Thyroid gland (tissue), 4 donors: ENCODE measurements around the gene FXN. TPM values are rescaled to one million over a fixed set of nuclear protein-coding genes. Genes with fewer than 3 reads are reported as not detected.
"Not testable (repeated sequence)": the region's sequence is repeated elsewhere in the genome, so short reads cannot be mapped to it uniquely, and the experiment has no call there.

ENCODE experiments used
- DNase-seq, 2 donors: peaks; one replicate each; pipeline ENCODE4 v3.0.0-alpha.2; 2019
- H3K27ac ChIP-seq, 3 donors: fragments of 200-600 bp; sonication (generic); 1 replicate in 2 of 3; 2 replicates in 1 of 3; pipeline ENCODE4 v1.5.1; 2016 to 2019; ENCODE audit warnings: mild to moderate bottlenecking in 1 of 3, moderate library complexity in 1 of 3
- H3K27me3 ChIP-seq: fragments of 200-600 bp; sonication (generic); one replicate; pipeline ENCODE4 v1.5.1; 2019
- H3K36me3 ChIP-seq, 2 donors: fragments of 200-600 bp; sonication (generic); one replicate each; pipeline ENCODE4 v1.5.1; 2016 to 2019
- H3K4me1 ChIP-seq, 2 donors: fragments of 200-600 bp; sonication (generic); one replicate each; pipeline ENCODE4 v1.5.1; 2017 to 2019
- H3K4me3 ChIP-seq, 3 donors: fragments of 200-600 bp; sonication (generic); replicated peaks in 1 of 3; 1 replicate in 2 of 3; 2 replicates in 1 of 3; pipeline ENCODE4 v1.5.1; 2016; ENCODE audit warnings: mild to moderate bottlenecking in 1 of 3
- H3K9me3 ChIP-seq: fragments of 200-600 bp; sonication (generic); one replicate; pipeline ENCODE4 v1.5.1; 2017
- POLR2A ChIP-seq, 2 donors: fragments of 450-650 bp; IDR thresholded peaks; one replicate each; pipeline ENCODE4 v1.6.1; 2017; ENCODE audit warnings: antibody characterized with exemption in 2 of 2, mild to moderate bottlenecking in 2 of 2, moderate library complexity in 1 of 2
- WGBS, 2 donors: methylation state at CpG; one replicate each; pipeline ENCODE4 v1.1.5; 2017; 5-methylcytosine and 5-hydroxymethylcytosine counted together
- intact Hi-C: fragments of 100-400 bp; cut with DNase I; formaldehyde crosslinking; loops from one replicate; pipeline ENCODE4 v1.15.1; 2023
- total RNA-seq, 4 donors: library from RNA; depleted of rRNA; stranded (reverse); fragments of >200 nt; gene quantifications; one replicate each; pipeline ENCODE4 v1.2.3, GENCODE V29; 2016
- TF ChIP-seq, protein P1 (sequence below), 6 experiments: fragments of 200-600 bp in 3 of 6; fragments of 450-650 bp in 3 of 6; sonication (generic) in 3 of 6; IDR thresholded peaks; one replicate each; pipeline ENCODE4 v1.5.1; 2016 to 2019; ENCODE audit warnings: antibody characterized with exemption in 6 of 6, mild to moderate bottlenecking in 2 of 6, inconsistent platforms in 1 of 6, moderate library complexity in 1 of 6

Gene FXN
- total RNA-seq, 4 donors from 2014 or later = 10.6 to 11.4 (median 11.1) TPM

- no peak overlapping the region for H3K4me3 ChIP-seq
- H3K9me3 ChIP-seq = no peaks in the 10 kb centered on the region
- peak in 1 of 2 donors; percentile 36 for TF ChIP-seq POLR2A (IDR thresholded peaks at IDR 0.05)
- TF ChIP-seq, protein P1, sequence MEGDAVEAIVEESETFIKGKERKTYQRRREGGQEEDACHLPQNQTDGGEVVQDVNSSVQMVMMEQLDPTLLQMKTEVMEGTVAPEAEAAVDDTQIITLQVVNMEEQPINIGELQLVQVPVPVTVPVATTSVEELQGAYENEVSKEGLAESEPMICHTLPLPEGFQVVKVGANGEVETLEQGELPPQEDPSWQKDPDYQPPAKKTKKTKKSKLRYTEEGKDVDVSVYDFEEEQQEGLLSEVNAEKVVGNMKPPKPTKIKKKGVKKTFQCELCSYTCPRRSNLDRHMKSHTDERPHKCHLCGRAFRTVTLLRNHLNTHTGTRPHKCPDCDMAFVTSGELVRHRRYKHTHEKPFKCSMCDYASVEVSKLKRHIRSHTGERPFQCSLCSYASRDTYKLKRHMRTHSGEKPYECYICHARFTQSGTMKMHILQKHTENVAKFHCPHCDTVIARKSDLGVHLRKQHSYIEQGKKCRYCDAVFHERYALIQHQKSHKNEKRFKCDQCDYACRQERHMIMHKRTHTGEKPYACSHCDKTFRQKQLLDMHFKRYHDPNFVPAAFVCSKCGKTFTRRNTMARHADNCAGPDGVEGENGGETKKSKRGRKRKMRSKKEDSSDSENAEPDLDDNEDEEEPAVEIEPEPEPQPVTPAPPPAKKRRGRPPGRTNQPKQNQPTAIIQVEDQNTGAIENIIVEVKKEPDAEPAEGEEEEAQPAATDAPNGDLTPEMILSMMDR (IDR thresholded peaks at IDR 0.05) = no peak
- H3K27me3 ChIP-seq = no peaks in the 10 kb centered on the region
- WGBS, 2 donors = 15 to 32% methylated on average over 2 of the region's 2 CpGs
- peak; percentile 80 for DNase-seq
- peaks cover 7 to 12% of the 10 kb centered on the region in 2 donors for H3K4me1 ChIP-seq
- H3K27ac ChIP-seq = peak overlapping the region; percentile 53 to 74 (median 68)
- H3K36me3 ChIP-seq = no peaks in the 10 kb centered on the region
- intact Hi-C loops = no loop called here
Observed at GRCh38 chr9:69104830-69105527, 69.4 kb downstream of the FXN start.

- no peak overlapping the region for H3K4me3 ChIP-seq
- no peak for DNase-seq
- H3K36me3 ChIP-seq = no peaks in the 10 kb centered on the region
- TF ChIP-seq POLR2A (IDR thresholded peaks at IDR 0.05) = no peak
- TF ChIP-seq, protein P1 (IDR thresholded peaks at IDR 0.05) = no peak
- no peak overlapping the region for H3K27ac ChIP-seq
- H3K9me3 ChIP-seq = no peaks in the 10 kb centered on the region
- intact Hi-C loops = no loop called here
- H3K27me3 ChIP-seq = no peaks in the 10 kb centered on the region
- WGBS, 2 donors = 81 to 82% methylated on average over 3 of the region's 3 CpGs
- H3K4me1 ChIP-seq = peaks cover 7 to 12% of the 10 kb centered on the region in 2 donors
Observed at GRCh38 chr9:69107771-69108170, 72.2 kb downstream of the FXN start.

DNA sequence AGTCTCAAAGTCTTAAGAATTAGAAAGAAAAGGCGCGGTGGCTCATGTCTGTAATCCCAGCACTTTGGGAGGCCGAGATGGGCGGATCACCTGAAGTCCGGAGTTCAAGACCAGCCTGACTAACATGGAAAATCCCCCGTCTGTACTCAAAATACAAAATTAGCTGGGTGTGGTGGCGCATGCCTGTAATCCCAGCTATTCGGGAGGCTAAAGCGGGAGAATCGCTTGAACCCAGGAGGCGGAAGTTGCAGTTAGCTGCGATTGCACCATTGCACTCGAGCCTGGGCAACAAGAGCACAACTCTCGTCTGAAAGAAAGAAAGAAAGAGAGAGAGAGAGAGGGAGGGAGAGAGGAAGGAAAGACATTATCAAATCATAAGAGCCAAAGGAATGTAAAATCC lies 73.2 kb downstream of the FXN start:
- H3K27me3 ChIP-seq, H3K9me3 ChIP-seq, H3K27ac ChIP-seq, DNase-seq, H3K36me3 ChIP-seq, intact Hi-C loops, H3K4me3 ChIP-seq: not testable (repeated sequence)
- peaks cover 7 to 12% of the 10 kb centered on the region in 2 donors for H3K4me1 ChIP-seq
- 94 to 96% methylated on average over 14 of the region's 14 CpGs for WGBS, 2 donors

DNA sequence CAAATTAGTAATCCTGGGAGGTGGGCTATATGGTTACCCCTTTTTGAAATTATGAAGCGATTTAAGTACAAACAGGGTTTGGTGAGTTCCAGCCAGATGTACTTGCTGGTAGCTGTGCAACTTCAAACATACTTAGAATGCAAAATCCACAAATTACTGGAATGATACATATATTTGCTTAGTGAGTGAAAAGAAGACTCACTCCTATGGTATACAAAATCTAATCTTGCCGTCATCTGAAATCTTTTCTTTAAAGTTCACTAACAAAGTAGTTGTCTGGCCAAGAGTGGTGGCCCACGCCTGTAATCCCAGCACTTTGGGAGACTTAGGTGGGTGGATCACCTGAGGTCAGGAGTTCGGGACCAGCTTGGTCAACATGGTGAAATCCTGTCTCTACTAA lies 73.6 kb downstream of the FXN start:
- Histone ChIP-seq H3K4me1 (peaks cover 7 to 12% of the 10 kb centered on the region in 2 donors), H3K4me3 (no peak overlapping the region), H3K27me3 (no peaks in the 10 kb centered on the region), H3K36me3 (no peaks in the 10 kb centered on the region), H3K27ac (no peak overlapping the region), H3K9me3 (no peaks in the 10 kb centered on the region)
- intact Hi-C loops = no loop called here
- no peak for DNase-seq
- WGBS, 2 donors = 74 to 85% methylated on average over 4 of the region's 4 CpGs
- TF ChIP-seq POLR2A (IDR thresholded peaks at IDR 0.05) = no peak
- TF ChIP-seq, protein P1 (IDR thresholded peaks at IDR 0.05) = no peak

- H3K9me3 ChIP-seq, DNase-seq, H3K4me1 ChIP-seq, H3K4me3 ChIP-seq, H3K27me3 ChIP-seq, H3K27ac ChIP-seq, H3K36me3 ChIP-seq: not testable (repeated sequence)
- 95 to 97% methylated on average over 17 of the region's 17 CpGs for WGBS, 2 donors
- intact Hi-C loops = loop anchor here (10.0 kb wide), 1 partner anchor 48 kb away; no protein-coding TSS in a partner anchor
Observed at GRCh38 chr9:69112646-69113045, 77.1 kb downstream of the FXN start.

GRCh38 chr9:69115621-69116020 lies 80.1 kb downstream of the FXN start:
- H3K36me3 ChIP-seq = no peaks in the 10 kb centered on the region
- no peaks in the 10 kb centered on the region for H3K27me3 ChIP-seq
- no peak overlapping the region for H3K4me3 ChIP-seq
- intact Hi-C loops = loop anchor here (10.0 kb wide), 1 partner anchor 51 kb away; no protein-coding TSS in a partner anchor
- no peak for TF ChIP-seq POLR2A (IDR thresholded peaks at IDR 0.05)
- TF ChIP-seq, protein P1 (IDR thresholded peaks at IDR 0.05) = no peak
- H3K9me3 ChIP-seq = no peaks in the 10 kb centered on the region
- H3K4me1 ChIP-seq = peaks cover 10 to 15% of the 10 kb centered on the region in 2 donors
- 86 to 88% methylated on average over 1 of the region's 1 CpG for WGBS, 2 donors
- no peak for DNase-seq
- no peak overlapping the region for H3K27ac ChIP-seq
